CD4-positive, alpha-beta memory T cell (primary cell): Measurements from ENCODE around the gene CSNK2A1. TPM values are rescaled to one million over a fixed set of nuclear protein-coding genes. Genes with fewer than 3 reads are reported as not detected.
"Not testable (repeated sequence)": the region's sequence is repeated elsewhere in the genome, so short reads cannot be mapped to it uniquely, and the experiment has no call there.

Experiments used
- CTCF ChIA-PET: fragments of 350-600 bp; sonication (Branson Sonifier 250); formaldehyde crosslinking; loops from one replicate; lab custom pipeline; 2021; ENCODE audit warnings: inconsistent platforms; ENCODE audit not compliant: partially characterized antibody; lab: Charles Lee
- POLR2A ChIA-PET: fragments of 350-600 bp; sonication (Branson Sonifier 250); formaldehyde crosslinking; loops from one replicate; lab custom pipeline; 2021; ENCODE audit not compliant: partially characterized antibody; lab: Charles Lee
- DNase-seq, 5 donors: peaks; one replicate each; pipeline versions ENCODE4 v3.0.0 to v3.0.0-alpha.2; 2020 to 2022; ENCODE audit warnings: mixed read lengths in 1 of 5
- H3K27ac ChIP-seq: one replicate; pipeline ENCODE4 v1.7.0; 2013; ENCODE audit warnings: low read depth, low read length
- H3K27me3 ChIP-seq: 2 replicates; pipeline ENCODE4 v1.7.0; 2013; ENCODE audit warnings: mild to moderate bottlenecking, low read length, moderate library complexity; ENCODE audit not compliant: insufficient read depth
- H3K36me3 ChIP-seq: 2 replicates; pipeline ENCODE4 v1.7.0; 2013; ENCODE audit warnings: mild to moderate bottlenecking, low read length, moderate library complexity; ENCODE audit not compliant: insufficient read depth
- H3K4me1 ChIP-seq: 2 replicates; pipeline ENCODE4 v1.7.0; 2013; ENCODE audit warnings: mild to moderate bottlenecking, low read length, moderate library complexity; ENCODE audit not compliant: insufficient read depth
- H3K4me3 ChIP-seq, 2 donors: one replicate each; pipeline ENCODE4 v1.7.0; 2013; ENCODE audit warnings: low read length in 2 of 2, mild to moderate bottlenecking in 1 of 2
- H3K9me3 ChIP-seq, 2 donors: one replicate each; pipeline ENCODE4 v1.7.0; 2013; ENCODE audit warnings: low read length in 2 of 2, control low read depth in 1 of 2; ENCODE audit not compliant: control insufficient read depth in 1 of 2
- H3K27ac Mint-ChIP-seq, 7 donors: one replicate each; pipeline ENCODE4 v1.8.0; 2020 to 2021; ENCODE audit warnings: mixed read lengths in 7 of 7, mild to moderate bottlenecking in 6 of 7, inconsistent platforms in 3 of 7, moderate library complexity in 3 of 7
- H3K27me3 Mint-ChIP-seq, 2 donors: one replicate each; pipeline ENCODE4 v1.8.0; 2020 to 2021; ENCODE audit warnings: mixed read lengths in 2 of 2
- H3K36me3 Mint-ChIP-seq, 2 donors: one replicate each; pipeline ENCODE4 v1.8.0; 2020 to 2021; ENCODE audit warnings: mixed read lengths in 2 of 2, inconsistent platforms in 1 of 2, mild to moderate bottlenecking in 1 of 2
- H3K4me1 Mint-ChIP-seq, 4 donors: one replicate each; pipeline ENCODE4 v1.8.0; 2020 to 2021; ENCODE audit warnings: mixed read lengths in 4 of 4, mild to moderate bottlenecking in 1 of 4
- H3K4me3 Mint-ChIP-seq, 8 donors: one replicate each; pipeline ENCODE4 v1.8.0; 2020 to 2021; ENCODE audit warnings: mixed read lengths in 8 of 8, mild to moderate bottlenecking in 7 of 8, moderate library complexity in 6 of 8, inconsistent platforms in 3 of 8
- H3K9me3 Mint-ChIP-seq, 8 donors: one replicate each; pipeline ENCODE4 v1.8.0; 2020 to 2021; ENCODE audit warnings: mixed read lengths in 8 of 8, mild to moderate bottlenecking in 5 of 8, inconsistent platforms in 3 of 8, moderate library complexity in 1 of 8
- intact Hi-C: fragments of 100-400 bp; cut with micrococcal nuclease; formaldehyde crosslinking; loops from one replicate; pipeline ENCODE4 v1.15.1; 2023
- polyA plus RNA-seq, 2 donors: library from polyadenylated mRNA; unstranded; fragments of 300-500 nt; fragmentation: Illumina TruSeq; gene quantifications; one replicate each; pipeline ENCODE4 v1.2.3, GENCODE V29; 2021
- total RNA-seq, 2 experiments: library from RNA; stranded (reverse); gene quantifications; one replicate each; pipeline ENCODE4 v1.2.3, GENCODE V29; 2021

CSNK2A1 gene
- total and polyA plus RNA-seq, 4 experiments from 2014 or later, result 45.2 to 87.8 (median 64.9) TPM

GRCh38 chr20:461254-462198, 82.1 kb downstream of the CSNK2A1 start:
- POLR2A ChIA-PET, result interaction anchor here (0.8 to 3.1 kb wide), 13 partner anchors 17 to 165 kb away, joined by 3 to 23 read pairs (median 5); partner anchors contain the start of genes CSNK2A1, RBCK1, SOX12 and TRIB3
- Mint-ChIP-seq H3K4me3 (peak overlapping the region; percentile 97 to 99 (median 98)), H3K4me1 (peaks cover 30 to 52% (median 43%) of the 10 kb centered on the region in 4 donors), H3K36me3 (peaks cover 4 to 11% of the 10 kb centered on the region in 2 donors), H3K27ac (peak overlapping the region; percentile 91 to 98 (median 97)), H3K9me3 (peaks cover 0 to 3% (median 0%) of the 10 kb centered on the region in 8 donors), H3K27me3 (no peaks in the 10 kb centered on the region)
- Histone ChIP-seq H3K4me3 (peak overlapping the region; percentile 70 to 76), H3K27ac (peak overlapping the region; percentile 84), H3K9me3 (no peaks in the 10 kb centered on the region), H3K36me3 (no peaks in the 10 kb centered on the region), H3K4me1 (peaks cover 37% of the 10 kb centered on the region), H3K27me3 (no peaks in the 10 kb centered on the region)
- peak; percentile 53 to 71 (median 61) for DNase-seq
- CTCF ChIA-PET, result interaction anchor here (1.6 to 2.2 kb wide), 2 partner anchors 15 to 18 kb away, joined by 5 to 13 read pairs; no protein-coding TSS in a partner anchor
- intact Hi-C loops, result loop anchor here (1.0 to 2.0 kb wide), 7 partner anchors 18 to 115 kb away; partner anchors contain the start of genes CSNK2A1, NRSN2 and RBCK1

- CTCF ChIA-PET, result interaction anchor here (1.6 kb wide), 1 partner anchor 18 kb away, joined by 5 read pairs; no protein-coding TSS in a partner anchor
- Mint-ChIP-seq H3K9me3 (peaks cover 0 to 3% (median 0%) of the 10 kb centered on the region in 8 donors), H3K4me3 (peak overlapping the region; percentile 52 to 98 (median 82)), H3K36me3 (peaks cover 4 to 11% of the 10 kb centered on the region in 2 donors), H3K27me3 (no peaks in the 10 kb centered on the region), H3K27ac (peak overlapping the region in 6 of 7 donors; percentile 30 to 86 (median 76)), H3K4me1 (peaks cover 30 to 56% (median 47%) of the 10 kb centered on the region in 4 donors)
- Histone ChIP-seq H3K9me3 (no peaks in the 10 kb centered on the region), H3K27ac (no peak overlapping the region), H3K4me3 (no peak overlapping the region), H3K36me3 (no peaks in the 10 kb centered on the region), H3K4me1 (peaks cover 37% of the 10 kb centered on the region), H3K27me3 (no peaks in the 10 kb centered on the region)
- intact Hi-C loops, result no loop called here
- DNase-seq, result no peak
- POLR2A ChIA-PET, result interaction anchor here (3.1 kb wide), 1 partner anchor 22 kb away, joined by 23 read pairs; no protein-coding TSS in a partner anchor
Measured at GRCh38 chr20:460707-461106, 82.9 kb downstream of the CSNK2A1 start.

- no peaks in the 10 kb centered on the region for H3K9me3 ChIP-seq
- H3K27ac ChIP-seq, result no peak overlapping the region
- ChIA-PET CTCF (interaction anchor here (1.6 kb wide), 1 partner anchor 19 kb away, joined by 5 read pairs; no protein-coding TSS in a partner anchor), POLR2A (interaction anchor here (1.1 to 3.1 kb wide), 2 partner anchors 22 to 51 kb away, joined by 3 to 23 read pairs; no protein-coding TSS in a partner anchor)
- no peak for DNase-seq
- Mint-ChIP-seq H3K4me1 (peaks cover 30 to 56% (median 47%) of the 10 kb centered on the region in 4 donors), H3K27me3 (no peaks in the 10 kb centered on the region), H3K27ac (peak overlapping the region in 5 of 7 donors; percentile 30 to 86 (median 83)), H3K36me3 (peaks cover 4 to 11% of the 10 kb centered on the region in 2 donors), H3K4me3 (peak overlapping the region; percentile 52 to 98 (median 77)), H3K9me3 (peaks cover 0 to 3% (median 0%) of the 10 kb centered on the region in 8 donors)
- intact Hi-C loops, result no loop called here
- H3K4me1 ChIP-seq, result peaks cover 37% of the 10 kb centered on the region
- H3K27me3 ChIP-seq, result no peaks in the 10 kb centered on the region
- H3K4me3 ChIP-seq, result no peak overlapping the region
- H3K36me3 ChIP-seq, result no peaks in the 10 kb centered on the region
Measured at GRCh38 chr20:460180-460579, 83.4 kb downstream of the CSNK2A1 start.

- no peaks in the 10 kb centered on the region for H3K27me3 Mint-ChIP-seq
- DNase-seq, result no peak
- Histone ChIP-seq H3K27ac (no peak overlapping the region), H3K4me3 (no peak overlapping the region), H3K27me3 (no peaks in the 10 kb centered on the region), H3K9me3 (no peaks in the 10 kb centered on the region), H3K4me1 (peaks cover 37% of the 10 kb centered on the region), H3K36me3 (no peaks in the 10 kb centered on the region)
- intact Hi-C loops, result no loop called here
- POLR2A ChIA-PET, result interaction anchor here (1.1 kb wide), 1 partner anchor 49 kb away, joined by 3 read pairs; no protein-coding TSS in a partner anchor
- peaks cover 4 to 11% of the 10 kb centered on the region in 2 donors for H3K36me3 Mint-ChIP-seq
- CTCF ChIA-PET, result interaction anchor here (1.3 kb wide), 1 partner anchor 104 kb away, joined by 3 read pairs; no protein-coding TSS in a partner anchor
- H3K27ac Mint-ChIP-seq, result no peak overlapping the region
- no peak overlapping the region for H3K4me3 Mint-ChIP-seq
- H3K9me3 Mint-ChIP-seq, result peaks cover 0 to 3% (median 0%) of the 10 kb centered on the region in 8 donors
- peaks cover 33 to 60% (median 48%) of the 10 kb centered on the region in 4 donors for H3K4me1 Mint-ChIP-seq
Measured at GRCh38 chr20:458776-459175, 84.8 kb downstream of the CSNK2A1 start.

- Mint-ChIP-seq H3K27me3 (no peaks in the 10 kb centered on the region), H3K4me1 (peaks cover 21 to 50% (median 29%) of the 10 kb centered on the region in 4 donors), H3K27ac (no peak overlapping the region), H3K4me3 (no peak overlapping the region), H3K9me3 (no peaks in the 10 kb centered on the region), H3K36me3 (peaks cover 4 to 9% of the 10 kb centered on the region in 2 donors)
- CTCF ChIA-PET, result interaction anchor here (1.0 kb wide), 1 partner anchor 53 kb away, joined by 3 read pairs; no protein-coding TSS in a partner anchor
- H3K4me3 ChIP-seq, result no peak overlapping the region
- no peak for DNase-seq
- POLR2A ChIA-PET, result no interaction called here
- H3K4me1 ChIP-seq, result peaks cover 24% of the 10 kb centered on the region
- H3K27me3 ChIP-seq, result no peaks in the 10 kb centered on the region
- no peak overlapping the region for H3K27ac ChIP-seq
- intact Hi-C loops, result no loop called here
- no peaks in the 10 kb centered on the region for H3K9me3 ChIP-seq
- H3K36me3 ChIP-seq, result no peaks in the 10 kb centered on the region
Measured at GRCh38 chr20:454951-455350, 88.6 kb downstream of the CSNK2A1 start.

- H3K27ac Mint-ChIP-seq, H3K27me3 ChIP-seq, intact Hi-C loops: not testable (repeated sequence)
Measured at GRCh38 chr20:452021-452420, 91.6 kb downstream of the CSNK2A1 start.

More at GRCh38 chr20:452021-452420, 91.6 kb downstream of the CSNK2A1 start:
- POLR2A ChIA-PET, H3K27me3 Mint-ChIP-seq, DNase-seq, H3K9me3 Mint-ChIP-seq, H3K4me3 ChIP-seq, H3K36me3 ChIP-seq, H3K4me3 Mint-ChIP-seq, H3K27ac ChIP-seq, H3K9me3 ChIP-seq, CTCF ChIA-PET: not testable (repeated sequence)
- Mint-ChIP-seq H3K36me3 (peaks cover 0 to 15% of the 10 kb centered on the region in 2 donors), H3K4me1 (peaks cover 13 to 30% (median 18%) of the 10 kb centered on the region in 4 donors)
- peaks cover 11% of the 10 kb centered on the region for H3K4me1 ChIP-seq
